HG02759 (cell line): ENCODE results near the gene RPL13A.
"Not testable (repeated sequence)": the region's sequence is repeated elsewhere in the genome, so short reads cannot be mapped to it uniquely, and the experiment has no call there.

ENCODE experiments used
- ATAC-seq: cut with Tn5 transposase; IDR thresholded peaks from one replicate; pipeline ENCODE4 v1.9.1; 2021; ENCODE audit warnings: mild to moderate bottlenecking, moderate library complexity; ENCODE audit not compliant: unreplicated experiment

RPL13A gene

DNA sequence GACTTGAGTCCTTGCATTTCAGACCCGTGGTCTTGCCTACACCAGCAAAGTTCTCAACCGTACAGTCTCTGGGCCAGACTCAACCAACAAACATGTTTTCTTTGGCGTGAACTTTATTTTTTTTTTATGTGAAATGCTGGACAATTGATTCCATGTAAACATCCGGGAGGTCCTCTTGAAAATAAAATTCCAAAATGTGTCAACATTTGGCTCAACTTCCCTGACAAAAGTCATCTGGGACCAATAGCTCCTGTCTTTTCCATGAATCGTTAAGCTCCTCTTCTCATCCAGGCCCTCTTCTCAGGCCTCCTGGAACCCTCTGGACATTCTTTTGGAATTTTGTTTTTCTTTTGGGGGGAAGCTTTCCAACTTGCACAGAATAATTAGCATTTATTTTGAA lies 31.6 kb upstream of the RPL13A start:
- ATAC-seq: no peak

DNA sequence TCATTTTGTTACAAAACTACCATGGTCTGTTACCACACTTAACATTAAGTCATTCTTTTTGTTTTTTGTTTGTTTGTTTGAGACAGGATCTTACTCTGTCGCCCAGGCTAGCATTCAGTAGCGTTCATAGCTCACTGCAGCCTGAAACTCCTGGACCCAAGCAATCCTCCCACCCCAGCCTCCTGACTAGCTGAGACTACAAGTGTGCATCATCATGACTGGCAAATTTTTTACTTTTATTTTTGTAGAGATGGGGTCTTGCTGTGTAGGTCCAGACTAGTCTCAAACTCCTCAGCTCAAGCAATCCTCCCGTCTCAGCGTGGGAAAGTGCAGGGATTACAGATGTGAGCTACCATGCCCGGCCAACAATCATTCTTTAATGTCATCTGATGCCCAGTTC lies 31.1 kb upstream of the RPL13A start:
- ATAC-seq: no peak

GRCh38 chr19:49458567-49458903 lies 28.9 kb upstream of the RPL13A start:
- ATAC-seq: no peak

- ATAC-seq: no peak
Observed at GRCh38 chr19:49459388-49459787, 28.0 kb upstream of the RPL13A start.

DNA sequence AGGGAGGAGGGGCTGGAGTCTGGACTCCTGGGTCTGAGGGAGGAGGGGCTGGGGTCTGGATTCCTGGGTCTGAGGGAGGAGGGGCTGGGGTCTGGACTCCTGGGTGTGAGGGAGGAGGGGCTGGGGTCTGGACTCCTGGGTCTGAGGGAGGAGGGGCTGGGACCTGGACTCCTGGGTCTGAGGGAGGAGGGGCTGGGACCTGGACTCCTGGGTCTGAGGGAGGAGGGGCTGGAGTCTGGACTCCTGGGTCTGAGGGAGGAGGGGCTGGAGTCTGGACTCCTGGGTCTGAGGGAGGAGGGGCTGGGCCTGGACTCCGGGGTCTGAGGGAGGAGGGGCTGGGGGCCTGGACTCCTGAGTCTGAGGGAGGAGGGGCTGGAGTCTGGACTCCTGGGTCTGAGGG lies 26.3 kb upstream of the RPL13A start:
- ATAC-seq: not testable (repeated sequence)

DNA sequence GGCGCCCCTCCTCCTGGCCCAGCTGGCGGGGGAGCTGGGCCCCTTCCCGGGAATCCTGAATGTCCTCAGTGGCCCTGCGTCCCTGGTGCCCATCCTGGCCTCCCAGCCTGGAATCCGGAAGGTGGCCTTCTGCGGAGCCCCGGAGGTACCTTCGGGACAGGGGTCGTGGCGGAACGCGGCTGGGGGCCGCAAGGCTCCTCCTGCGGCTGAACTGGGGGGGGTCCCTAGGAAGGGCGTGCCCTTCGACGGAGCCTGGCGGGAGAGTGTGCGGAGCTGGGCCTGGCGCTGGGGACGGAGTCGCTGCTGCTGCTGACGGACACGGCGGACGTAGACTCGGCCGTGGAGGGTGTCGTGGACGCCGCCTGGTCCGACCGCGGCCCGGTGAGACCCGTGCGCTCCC lies 25.8 kb upstream of the RPL13A start:
- ATAC-seq: no peak

GRCh38 chr19:49462492-49462891 lies 24.9 kb upstream of the RPL13A start:
- no peak for ATAC-seq

GRCh38 chr19:49463960-49464740 lies 23.3 kb upstream of the RPL13A start:
- ATAC-seq: no peak

GRCh38 chr19:49465371-49465770 lies 22.0 kb upstream of the RPL13A start:
- no peak for ATAC-seq

DNA sequence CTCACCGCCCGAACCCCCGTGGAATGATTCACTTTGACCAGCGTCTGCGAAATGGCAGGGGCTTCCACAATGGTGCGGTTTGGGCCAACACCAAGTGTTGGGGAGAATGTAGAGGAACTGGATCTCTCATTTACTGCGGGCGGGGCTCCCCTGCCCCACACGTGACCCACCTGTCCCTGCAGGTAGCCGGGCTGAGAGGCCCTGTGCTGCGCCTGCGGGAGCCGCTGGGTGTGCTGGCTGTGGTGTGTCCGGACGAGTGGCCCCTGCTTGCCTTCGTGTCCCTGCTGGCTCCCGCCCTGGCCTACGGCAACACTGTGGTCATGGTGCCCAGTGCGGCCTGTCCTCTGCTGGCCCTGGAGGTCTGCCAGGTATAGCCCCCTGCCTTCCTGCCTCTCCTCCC lies 19.2 kb upstream of the RPL13A start:
- ATAC-seq: no peak

DNA sequence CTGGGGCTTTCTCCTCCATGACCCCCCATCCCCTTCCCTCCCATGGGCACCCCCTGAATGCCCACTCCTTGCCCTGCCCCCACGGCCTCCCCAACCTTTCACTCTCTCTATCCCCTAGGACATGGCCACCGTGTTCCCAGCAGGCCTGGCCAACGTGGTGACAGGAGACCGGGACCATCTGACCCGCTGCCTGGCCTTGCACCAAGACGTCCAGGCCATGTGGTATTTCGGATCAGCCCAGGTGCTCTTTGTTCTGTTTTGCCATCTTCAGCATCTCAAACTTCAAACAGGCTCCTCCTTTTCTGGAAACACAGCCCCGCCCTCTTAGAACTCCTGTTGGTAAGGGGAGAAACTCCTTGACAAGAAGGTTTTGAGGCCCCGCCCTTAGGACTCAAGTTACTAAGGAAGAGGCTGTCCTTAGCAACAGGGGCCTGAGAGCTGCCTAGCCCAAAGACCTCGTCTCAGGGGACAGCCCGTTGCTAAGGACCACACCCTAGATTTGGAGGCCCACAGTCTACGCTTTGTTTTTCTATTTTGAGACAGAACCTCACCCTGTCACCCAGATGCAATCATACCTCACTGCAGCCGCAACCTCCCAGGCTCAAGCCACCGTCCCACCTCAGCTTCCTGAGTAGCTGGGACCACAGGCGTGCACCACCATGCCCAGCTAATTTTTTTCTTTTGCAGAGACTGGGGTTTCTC lies 18.5 kb upstream of the RPL13A start:
- peak; percentile 70 for ATAC-seq

- peak; percentile 58 for ATAC-seq
Observed at GRCh38 chr19:49469828-49470614, 17.4 kb upstream of the RPL13A start.

GRCh38 chr19:49470615-49470978 lies 16.8 kb upstream of the RPL13A start:
- no peak for ATAC-seq

DNA sequence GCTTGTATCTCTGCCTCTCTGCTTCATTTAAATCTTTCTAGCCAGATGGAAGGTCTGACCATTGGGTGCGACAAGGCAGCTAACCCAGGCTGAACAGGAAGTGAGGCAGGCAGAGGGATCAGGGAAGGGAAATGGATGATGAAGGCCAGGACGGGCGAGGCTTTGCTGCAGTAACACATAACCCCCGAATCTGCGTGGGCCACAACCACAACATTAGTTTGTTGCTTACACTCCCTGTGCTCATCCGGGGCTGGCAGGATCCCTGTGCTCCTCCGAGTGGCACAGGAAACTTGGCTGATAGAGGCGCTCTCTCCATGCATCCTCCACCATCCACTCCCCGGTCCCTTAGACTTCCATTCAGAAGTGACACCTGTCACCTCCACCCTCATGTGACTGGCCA lies 14.5 kb upstream of the RPL13A start:
- no peak for ATAC-seq

GRCh38 chr19:49473501-49473867 lies 13.9 kb upstream of the RPL13A start:
- not testable (repeated sequence) for ATAC-seq

DNA sequence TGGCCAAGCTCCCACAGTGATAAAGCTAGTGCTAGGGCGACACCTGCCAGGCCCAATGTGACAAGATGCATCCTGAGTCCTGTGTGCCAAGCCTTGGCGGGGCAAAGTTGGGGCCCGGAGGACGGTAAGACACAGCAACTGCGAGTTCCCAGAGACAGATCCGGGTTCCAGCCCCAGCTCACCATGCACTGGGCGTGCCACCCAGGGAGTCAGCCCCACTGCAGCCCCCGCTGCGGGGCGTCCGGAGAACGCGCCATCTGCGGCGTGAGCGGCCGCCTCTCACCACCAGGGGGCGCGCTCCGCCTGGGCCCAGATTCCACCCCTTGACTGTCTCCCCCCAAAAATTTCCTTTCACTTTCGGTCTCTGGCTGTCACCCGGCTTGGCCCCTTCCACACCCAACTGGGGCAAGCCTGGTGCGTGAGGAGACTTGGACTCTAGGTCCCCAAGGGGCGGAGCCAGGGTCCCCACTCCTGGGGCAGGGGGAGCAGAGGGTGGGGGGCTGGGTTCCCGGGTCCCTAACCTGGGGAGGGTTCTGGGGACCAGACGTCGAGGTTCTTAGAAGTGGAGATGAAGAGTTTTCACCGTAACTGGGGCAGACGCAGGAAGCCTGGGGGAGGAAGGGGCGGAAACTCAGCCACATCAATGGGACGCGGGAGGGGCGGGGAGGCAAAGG lies 13.4 kb upstream of the RPL13A start, which contains the start of gene FLT3LG:
Gene FLT3LG (plus strand): TSS at position 348 of the 674 bp plus-strand sequence. CDS start 425 bp downstream, outside the sequence.
- peak; percentile 51 for ATAC-seq

DNA sequence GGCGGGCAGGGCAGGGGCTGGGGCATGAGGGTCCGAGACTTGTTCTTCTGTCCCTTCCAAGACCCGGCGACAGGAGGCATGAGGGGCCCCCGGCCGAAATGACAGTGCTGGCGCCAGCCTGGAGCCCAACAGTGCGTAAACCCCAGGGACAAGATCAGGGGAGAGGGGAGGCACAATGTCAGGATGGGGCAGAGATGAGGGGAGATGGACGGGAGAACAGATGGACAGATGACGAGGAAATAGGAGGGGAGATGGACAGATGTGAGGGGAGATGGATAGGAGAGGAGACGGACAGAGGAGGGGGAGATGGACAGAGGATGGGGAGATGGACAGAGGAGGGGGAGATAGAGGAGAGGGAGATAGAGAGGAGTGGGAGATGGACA lies 12.9 kb upstream of the RPL13A start:
- ATAC-seq: no peak

GRCh38 chr19:49475191-49475917 lies 12.1 kb upstream of the RPL13A start:
- no peak for ATAC-seq

- ATAC-seq: no peak
Observed at GRCh38 chr19:49475995-49476880, 11.2 kb upstream of the RPL13A start.
